IPS-15b (cell line): ENCODE measurements around the gene RTP5.
"Not testable (repeated sequence)": the region's sequence is repeated elsewhere in the genome, so short reads cannot be mapped to it uniquely, and the experiment has no call there.

Source experiments
- H3K27me3 ChIP-seq: one replicate; pipeline ENCODE4 v1.6.1; 2013; ENCODE audit warnings: low read length; ENCODE audit not compliant: control insufficient read depth, insufficient read depth
- H3K36me3 ChIP-seq: one replicate; pipeline ENCODE4 v1.6.1; 2013; ENCODE audit warnings: low read length; ENCODE audit not compliant: control insufficient read depth, insufficient read depth
- H3K4me1 ChIP-seq: one replicate; pipeline ENCODE4 v1.6.1; 2013; ENCODE audit warnings: mild to moderate bottlenecking, low read length; ENCODE audit not compliant: control insufficient read depth, insufficient read depth
- H3K4me3 ChIP-seq: one replicate; pipeline ENCODE4 v1.5.1; 2013; ENCODE audit warnings: low read depth, low read length
- H3K9ac ChIP-seq: one replicate; pipeline ENCODE4 v1.6.1; 2013; ENCODE audit warnings: low read depth, mild to moderate bottlenecking, low read length
- H3K9me3 ChIP-seq: one replicate; pipeline ENCODE4 v1.6.1; 2013; ENCODE audit warnings: mild to moderate bottlenecking, low read length; ENCODE audit not compliant: control insufficient read depth, insufficient read depth

Gene RTP5

DNA sequence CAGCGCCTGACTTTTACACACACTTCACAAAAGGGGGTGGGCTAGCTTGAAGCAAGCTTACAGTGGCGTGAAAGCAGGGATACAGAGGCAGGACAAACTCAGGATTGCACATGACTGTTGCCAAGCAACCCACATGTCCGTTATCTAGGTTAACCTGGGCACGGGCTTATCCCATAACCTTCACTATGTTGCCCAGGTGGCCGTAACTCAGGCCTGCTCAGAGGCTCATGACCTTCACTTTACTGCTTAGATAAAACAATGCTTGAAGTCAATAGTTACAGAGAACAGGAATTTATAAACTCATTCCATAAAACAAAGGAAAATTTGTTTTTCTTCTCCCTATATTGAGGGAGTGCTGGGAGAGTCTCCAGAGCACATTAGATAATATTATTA is 36.8 kb downstream of the RTP5 start:
- H3K4me1 ChIP-seq, H3K4me3 ChIP-seq: not testable (repeated sequence)

DNA sequence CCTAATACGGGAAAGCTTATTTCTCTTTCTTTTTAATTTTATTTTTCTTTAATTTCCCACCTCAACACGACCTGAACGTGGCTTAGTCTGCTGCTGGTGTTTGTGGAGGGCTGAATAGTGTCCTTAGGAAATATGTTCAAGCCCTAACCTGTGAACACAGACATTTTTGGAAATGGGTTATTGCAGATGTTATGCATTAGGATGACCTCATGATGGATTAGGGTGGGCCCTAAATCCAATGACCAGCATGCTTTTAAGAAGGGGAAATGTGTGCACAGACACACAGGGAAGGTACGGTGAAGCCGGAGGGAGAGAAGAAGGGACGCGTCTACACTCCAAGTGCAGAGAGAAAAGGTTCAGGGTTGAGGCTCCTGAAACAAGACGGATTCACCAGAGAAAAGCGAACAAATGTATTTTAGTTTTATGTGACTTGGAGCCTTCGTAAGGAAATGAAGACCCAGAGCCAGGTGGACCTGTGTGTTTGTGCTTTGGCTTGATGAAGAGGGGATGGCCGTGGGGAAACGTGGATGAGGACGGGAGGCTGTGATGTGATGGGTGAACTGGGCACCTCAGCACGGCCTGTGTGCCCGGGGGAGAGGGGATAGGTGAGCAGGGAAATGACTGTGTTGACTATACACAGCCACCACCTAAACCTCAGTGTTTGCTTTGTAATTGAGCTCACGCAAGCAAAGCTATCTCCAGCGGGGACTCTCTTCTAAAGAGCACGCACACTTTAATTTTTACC is 37.5 kb downstream of the RTP5 start:
- H3K9ac ChIP-seq = no peak overlapping the region
- H3K4me3 ChIP-seq = no peak overlapping the region
- no peaks in the 10 kb centered on the region for H3K27me3 ChIP-seq
- no peaks in the 10 kb centered on the region for H3K36me3 ChIP-seq
- peaks cover 7% of the 10 kb centered on the region for H3K4me1 ChIP-seq
- no peaks in the 10 kb centered on the region for H3K9me3 ChIP-seq

More for the DNA sequence above, 36.8 kb downstream of the RTP5 start:
- not testable (repeated sequence) for H3K27me3 ChIP-seq, H3K36me3 ChIP-seq, H3K9me3 ChIP-seq, H3K9ac ChIP-seq

DNA sequence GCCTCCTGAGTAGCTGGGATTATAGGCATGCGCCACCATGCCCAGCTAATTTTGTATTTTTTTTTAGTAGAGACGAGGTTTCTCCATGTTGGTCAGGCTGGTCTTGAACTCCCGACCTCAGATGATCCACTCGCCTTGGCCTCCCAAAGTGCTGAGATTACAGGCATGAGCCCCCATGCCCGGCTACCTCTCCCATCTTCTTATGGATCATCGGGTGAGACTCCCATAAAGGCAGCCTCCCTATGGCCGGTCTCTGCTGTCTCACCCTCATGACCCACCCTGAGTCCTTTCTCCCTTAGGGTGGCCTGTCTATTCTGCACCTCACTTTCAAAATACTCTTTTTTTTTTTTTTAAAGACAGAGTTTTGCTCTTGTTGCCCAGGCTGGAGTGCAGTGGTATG is 38.3 kb downstream of the RTP5 start:
- H3K4me1 ChIP-seq, H3K27me3 ChIP-seq, H3K36me3 ChIP-seq, H3K9ac ChIP-seq, H3K9me3 ChIP-seq, H3K4me3 ChIP-seq: not testable (repeated sequence)

- no peak overlapping the region for H3K9ac ChIP-seq
- no peaks in the 10 kb centered on the region for H3K36me3 ChIP-seq
- H3K27me3 ChIP-seq = no peaks in the 10 kb centered on the region
These were observed 39.3 kb downstream of the RTP5 start for GRCh38 chr2:241908686-241909420.

DNA sequence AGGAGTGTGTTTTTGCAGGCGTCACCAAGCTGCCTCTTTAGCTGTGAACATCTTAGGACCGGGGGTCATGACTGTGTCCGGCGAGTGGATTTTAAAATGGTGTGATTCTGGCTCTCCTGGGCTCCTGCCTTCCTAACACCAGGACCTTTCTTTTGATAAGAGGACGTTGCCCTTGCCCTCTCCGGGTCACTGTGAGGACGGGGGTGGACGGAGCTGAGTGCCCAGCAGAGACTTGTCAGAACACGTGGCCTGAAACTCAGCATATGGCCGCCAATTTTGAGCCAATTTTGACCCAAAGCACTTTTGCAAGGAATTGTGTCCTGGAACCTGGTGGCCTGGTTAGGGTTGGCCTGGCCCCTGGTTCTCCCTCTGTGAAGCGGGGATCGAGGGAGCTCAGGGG is 40.2 kb downstream of the RTP5 start:
- Histone ChIP-seq H3K9me3 (no peaks in the 10 kb centered on the region), H3K9ac (no peak overlapping the region), H3K4me3 (no peak overlapping the region), H3K27me3 (no peaks in the 10 kb centered on the region), H3K36me3 (no peaks in the 10 kb centered on the region), H3K4me1 (peaks cover 7% of the 10 kb centered on the region)

More at GRCh38 chr2:241908686-241909420, 39.3 kb downstream of the RTP5 start:
- no peak overlapping the region for H3K4me3 ChIP-seq
- H3K9me3 ChIP-seq = no peaks in the 10 kb centered on the region
- peaks cover 7% of the 10 kb centered on the region for H3K4me1 ChIP-seq

DNA sequence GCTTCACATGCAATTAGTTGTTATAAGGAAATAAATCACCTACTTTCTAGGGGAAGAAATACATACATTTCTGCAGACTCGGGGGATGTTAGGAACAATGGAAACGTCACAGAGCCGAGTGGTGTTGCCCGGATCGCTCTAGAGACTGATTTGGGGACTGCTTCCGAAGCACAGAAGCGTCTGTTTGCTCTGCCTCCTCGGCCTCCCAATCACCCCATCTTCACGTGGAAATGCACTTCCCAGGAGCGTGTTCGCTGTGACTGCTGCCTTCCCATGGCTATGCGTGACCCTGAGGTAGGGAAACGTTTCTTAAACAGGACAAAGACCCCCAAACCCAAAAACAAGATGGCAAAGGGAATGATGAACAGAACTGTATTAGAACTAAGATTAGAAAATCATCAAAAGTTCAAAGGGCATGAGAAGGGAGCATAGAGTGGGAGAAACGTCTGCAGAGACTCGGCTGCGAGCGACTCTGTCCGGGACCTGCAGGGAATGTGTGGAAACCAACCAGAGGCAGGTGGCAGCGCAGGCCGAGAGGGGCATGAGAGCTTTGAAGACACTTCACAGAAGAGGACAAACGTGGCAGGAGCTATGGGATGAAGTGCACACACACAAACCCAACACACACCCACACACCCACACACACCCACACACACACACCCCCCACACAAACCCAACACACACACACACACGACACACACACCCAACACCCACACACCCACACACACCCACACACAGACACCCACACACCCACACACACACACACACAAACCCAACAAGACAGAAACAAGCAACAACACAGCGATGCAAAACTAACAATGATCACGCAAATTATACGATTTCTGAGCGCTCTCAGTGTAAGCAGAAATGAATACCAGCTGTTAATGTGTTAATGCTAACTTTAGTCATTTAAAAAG is 41.3 kb downstream of the RTP5 start:
- Histone ChIP-seq H3K4me3 (no peak overlapping the region), H3K36me3 (no peaks in the 10 kb centered on the region), H3K4me1 (peaks cover 7% of the 10 kb centered on the region), H3K27me3 (no peaks in the 10 kb centered on the region), H3K9ac (no peak overlapping the region), H3K9me3 (no peaks in the 10 kb centered on the region)

- Histone ChIP-seq H3K9ac (no peak overlapping the region), H3K27me3 (no peaks in the 10 kb centered on the region), H3K4me1 (peaks cover 7% of the 10 kb centered on the region), H3K4me3 (no peak overlapping the region), H3K36me3 (no peaks in the 10 kb centered on the region), H3K9me3 (no peaks in the 10 kb centered on the region)
These were observed 42.0 kb downstream of the RTP5 start for GRCh38 chr2:241911551-241911950.

- H3K4me3 ChIP-seq = no peak overlapping the region
- H3K9me3 ChIP-seq = no peaks in the 10 kb centered on the region
- H3K9ac ChIP-seq = no peak overlapping the region
- peaks cover 7% of the 10 kb centered on the region for H3K4me1 ChIP-seq
- no peaks in the 10 kb centered on the region for H3K36me3 ChIP-seq
- no peaks in the 10 kb centered on the region for H3K27me3 ChIP-seq
These were observed 42.6 kb downstream of the RTP5 start for GRCh38 chr2:241912021-241912555.

- Histone ChIP-seq H3K27me3 (no peaks in the 10 kb centered on the region), H3K9ac (no peak overlapping the region), H3K4me3 (no peak overlapping the region), H3K9me3 (no peaks in the 10 kb centered on the region), H3K4me1 (peaks cover 7% of the 10 kb centered on the region), H3K36me3 (no peaks in the 10 kb centered on the region)
These were observed 44.2 kb downstream of the RTP5 start for GRCh38 chr2:241913703-241914102.

- H3K4me1 ChIP-seq = peaks cover 7% of the 10 kb centered on the region
- no peaks in the 10 kb centered on the region for H3K36me3 ChIP-seq
- no peak overlapping the region for H3K9ac ChIP-seq
- H3K9me3 ChIP-seq = no peaks in the 10 kb centered on the region
- H3K4me3 ChIP-seq = no peak overlapping the region
- H3K27me3 ChIP-seq = no peaks in the 10 kb centered on the region
These were observed 45.0 kb downstream of the RTP5 start for GRCh38 chr2:241914542-241914941.

GRCh38 chr2:241921631-241922030 is 52.1 kb downstream of the RTP5 start:
- not testable (repeated sequence) for H3K9me3 ChIP-seq

More at GRCh38 chr2:241921631-241922030, 52.1 kb downstream of the RTP5 start:
- not testable (repeated sequence) for H3K4me1 ChIP-seq, H3K9ac ChIP-seq, H3K36me3 ChIP-seq, H3K27me3 ChIP-seq, H3K4me3 ChIP-seq
